ENCODE measurements around the gene ATP5F1D. TPM values are rescaled to one million over a fixed set of nuclear protein-coding genes. Genes with fewer than 3 reads are reported as not detected.
A peak's percentile ranks its signal among the peaks of the same experiment; 100 is the strongest.

The ATP5F1D gene
- total and polyA plus RNA-seq, 2 of the 13 experiments (the other 11 are each of a cell fraction or from before 2014, with no cell fraction given), result 39.4 to 78.7 TPM

DNA sequence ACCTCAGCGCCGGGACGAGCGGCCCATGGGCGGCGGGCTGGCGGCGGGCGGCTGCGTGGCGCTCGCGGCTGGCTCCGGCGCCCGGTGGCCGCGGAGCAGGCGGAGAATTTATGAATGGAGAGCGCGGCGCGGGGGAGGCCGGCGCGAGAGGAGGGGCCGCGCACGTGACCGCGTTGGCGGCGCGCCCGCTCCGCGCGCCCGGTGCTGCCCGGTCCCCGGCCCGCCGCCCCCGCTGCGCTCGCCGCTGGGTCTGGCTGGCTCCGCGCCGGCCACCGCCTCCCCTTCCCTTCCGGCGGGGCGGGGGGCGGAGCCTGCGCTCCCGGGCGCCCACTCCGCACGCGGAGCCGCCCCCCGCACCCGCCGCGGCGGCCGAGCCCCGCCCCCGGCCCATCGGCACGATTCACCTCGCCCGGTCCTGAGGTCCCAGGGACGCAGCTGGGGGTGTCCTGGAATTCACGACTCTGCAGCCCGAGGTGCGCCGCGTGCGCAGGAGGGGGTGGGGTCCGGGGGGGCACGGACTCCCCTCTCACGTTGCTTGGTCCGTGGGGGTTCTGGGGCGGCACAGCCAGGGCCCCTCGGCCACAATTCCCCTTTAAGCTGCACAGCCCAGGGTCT, 3.7 kb upstream of the ATP5F1D start, which contains the start of gene CBARP (continued):
- TF ChIP-seq, protein P1, sequence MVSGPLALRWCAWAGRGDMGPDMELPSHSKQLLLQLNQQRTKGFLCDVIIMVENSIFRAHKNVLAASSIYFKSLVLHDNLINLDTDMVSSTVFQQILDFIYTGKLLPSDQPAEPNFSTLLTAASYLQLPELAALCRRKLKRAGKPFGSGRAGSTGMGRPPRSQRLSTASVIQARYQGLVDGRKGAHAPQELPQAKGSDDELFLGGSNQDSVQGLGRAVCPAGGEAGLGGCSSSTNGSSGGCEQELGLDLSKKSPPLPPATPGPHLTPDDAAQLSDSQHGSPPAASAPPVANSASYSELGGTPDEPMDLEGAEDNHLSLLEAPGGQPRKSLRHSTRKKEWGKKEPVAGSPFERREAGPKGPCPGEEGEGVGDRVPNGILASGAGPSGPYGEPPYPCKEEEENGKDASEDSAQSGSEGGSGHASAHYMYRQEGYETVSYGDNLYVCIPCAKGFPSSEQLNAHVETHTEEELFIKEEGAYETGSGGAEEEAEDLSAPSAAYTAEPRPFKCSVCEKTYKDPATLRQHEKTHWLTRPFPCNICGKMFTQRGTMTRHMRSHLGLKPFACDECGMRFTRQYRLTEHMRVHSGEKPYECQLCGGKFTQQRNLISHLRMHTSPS (CRISPR knock-in tag; IDR thresholded peaks at IDR 0.05; ENCODE audit: low read depth), result no peak
- TF ChIP-seq, protein P2, sequence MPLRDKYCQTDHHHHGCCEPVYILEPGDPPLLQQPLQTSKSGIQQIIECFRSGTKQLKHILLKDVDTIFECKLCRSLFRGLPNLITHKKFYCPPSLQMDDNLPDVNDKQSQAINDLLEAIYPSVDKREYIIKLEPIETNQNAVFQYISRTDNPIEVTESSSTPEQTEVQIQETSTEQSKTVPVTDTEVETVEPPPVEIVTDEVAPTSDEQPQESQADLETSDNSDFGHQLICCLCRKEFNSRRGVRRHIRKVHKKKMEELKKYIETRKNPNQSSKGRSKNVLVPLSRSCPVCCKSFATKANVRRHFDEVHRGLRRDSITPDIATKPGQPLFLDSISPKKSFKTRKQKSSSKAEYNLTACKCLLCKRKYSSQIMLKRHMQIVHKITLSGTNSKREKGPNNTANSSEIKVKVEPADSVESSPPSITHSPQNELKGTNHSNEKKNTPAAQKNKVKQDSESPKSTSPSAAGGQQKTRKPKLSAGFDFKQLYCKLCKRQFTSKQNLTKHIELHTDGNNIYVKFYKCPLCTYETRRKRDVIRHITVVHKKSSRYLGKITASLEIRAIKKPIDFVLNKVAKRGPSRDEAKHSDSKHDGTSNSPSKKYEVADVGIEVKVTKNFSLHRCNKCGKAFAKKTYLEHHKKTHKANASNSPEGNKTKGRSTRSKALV (CRISPR knock-in tag; IDR thresholded peaks at IDR 0.05), result 0 out of 2 replicates have a peak, but pooled peaks have one; percentile 37
- no peak for TF ChIP-seq ZNF878 (CRISPR knock-in tag; IDR thresholded peaks at IDR 0.05)
- TF ChIP-seq, protein P3, sequence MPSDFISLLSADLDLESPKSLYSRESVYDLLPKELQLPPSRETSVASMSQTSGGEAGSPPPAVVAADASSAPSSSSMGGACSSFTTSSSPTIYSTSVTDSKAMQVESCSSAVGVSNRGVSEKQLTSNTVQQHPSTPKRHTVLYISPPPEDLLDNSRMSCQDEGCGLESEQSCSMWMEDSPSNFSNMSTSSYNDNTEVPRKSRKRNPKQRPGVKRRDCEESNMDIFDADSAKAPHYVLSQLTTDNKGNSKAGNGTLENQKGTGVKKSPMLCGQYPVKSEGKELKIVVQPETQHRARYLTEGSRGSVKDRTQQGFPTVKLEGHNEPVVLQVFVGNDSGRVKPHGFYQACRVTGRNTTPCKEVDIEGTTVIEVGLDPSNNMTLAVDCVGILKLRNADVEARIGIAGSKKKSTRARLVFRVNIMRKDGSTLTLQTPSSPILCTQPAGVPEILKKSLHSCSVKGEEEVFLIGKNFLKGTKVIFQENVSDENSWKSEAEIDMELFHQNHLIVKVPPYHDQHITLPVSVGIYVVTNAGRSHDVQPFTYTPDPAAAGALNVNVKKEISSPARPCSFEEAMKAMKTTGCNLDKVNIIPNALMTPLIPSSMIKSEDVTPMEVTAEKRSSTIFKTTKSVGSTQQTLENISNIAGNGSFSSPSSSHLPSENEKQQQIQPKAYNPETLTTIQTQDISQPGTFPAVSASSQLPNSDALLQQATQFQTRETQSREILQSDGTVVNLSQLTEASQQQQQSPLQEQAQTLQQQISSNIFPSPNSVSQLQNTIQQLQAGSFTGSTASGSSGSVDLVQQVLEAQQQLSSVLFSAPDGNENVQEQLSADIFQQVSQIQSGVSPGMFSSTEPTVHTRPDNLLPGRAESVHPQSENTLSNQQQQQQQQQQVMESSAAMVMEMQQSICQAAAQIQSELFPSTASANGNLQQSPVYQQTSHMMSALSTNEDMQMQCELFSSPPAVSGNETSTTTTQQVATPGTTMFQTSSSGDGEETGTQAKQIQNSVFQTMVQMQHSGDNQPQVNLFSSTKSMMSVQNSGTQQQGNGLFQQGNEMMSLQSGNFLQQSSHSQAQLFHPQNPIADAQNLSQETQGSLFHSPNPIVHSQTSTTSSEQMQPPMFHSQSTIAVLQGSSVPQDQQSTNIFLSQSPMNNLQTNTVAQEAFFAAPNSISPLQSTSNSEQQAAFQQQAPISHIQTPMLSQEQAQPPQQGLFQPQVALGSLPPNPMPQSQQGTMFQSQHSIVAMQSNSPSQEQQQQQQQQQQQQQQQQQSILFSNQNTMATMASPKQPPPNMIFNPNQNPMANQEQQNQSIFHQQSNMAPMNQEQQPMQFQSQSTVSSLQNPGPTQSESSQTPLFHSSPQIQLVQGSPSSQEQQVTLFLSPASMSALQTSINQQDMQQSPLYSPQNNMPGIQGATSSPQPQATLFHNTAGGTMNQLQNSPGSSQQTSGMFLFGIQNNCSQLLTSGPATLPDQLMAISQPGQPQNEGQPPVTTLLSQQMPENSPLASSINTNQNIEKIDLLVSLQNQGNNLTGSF (CRISPR knock-in tag; IDR thresholded peaks at IDR 0.05), result no peak
- TF ChIP-seq, protein P4, sequence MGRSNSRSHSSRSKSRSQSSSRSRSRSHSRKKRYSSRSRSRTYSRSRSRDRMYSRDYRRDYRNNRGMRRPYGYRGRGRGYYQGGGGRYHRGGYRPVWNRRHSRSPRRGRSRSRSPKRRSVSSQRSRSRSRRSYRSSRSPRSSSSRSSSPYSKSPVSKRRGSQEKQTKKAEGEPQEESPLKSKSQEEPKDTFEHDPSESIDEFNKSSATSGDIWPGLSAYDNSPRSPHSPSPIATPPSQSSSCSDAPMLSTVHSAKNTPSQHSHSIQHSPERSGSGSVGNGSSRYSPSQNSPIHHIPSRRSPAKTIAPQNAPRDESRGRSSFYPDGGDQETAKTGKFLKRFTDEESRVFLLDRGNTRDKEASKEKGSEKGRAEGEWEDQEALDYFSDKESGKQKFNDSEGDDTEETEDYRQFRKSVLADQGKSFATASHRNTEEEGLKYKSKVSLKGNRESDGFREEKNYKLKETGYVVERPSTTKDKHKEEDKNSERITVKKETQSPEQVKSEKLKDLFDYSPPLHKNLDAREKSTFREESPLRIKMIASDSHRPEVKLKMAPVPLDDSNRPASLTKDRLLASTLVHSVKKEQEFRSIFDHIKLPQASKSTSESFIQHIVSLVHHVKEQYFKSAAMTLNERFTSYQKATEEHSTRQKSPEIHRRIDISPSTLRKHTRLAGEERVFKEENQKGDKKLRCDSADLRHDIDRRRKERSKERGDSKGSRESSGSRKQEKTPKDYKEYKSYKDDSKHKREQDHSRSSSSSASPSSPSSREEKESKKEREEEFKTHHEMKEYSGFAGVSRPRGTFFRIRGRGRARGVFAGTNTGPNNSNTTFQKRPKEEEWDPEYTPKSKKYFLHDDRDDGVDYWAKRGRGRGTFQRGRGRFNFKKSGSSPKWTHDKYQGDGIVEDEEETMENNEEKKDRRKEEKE (IDR thresholded peaks at IDR 0.05), result no peak
- TF ChIP-seq, protein P5, sequence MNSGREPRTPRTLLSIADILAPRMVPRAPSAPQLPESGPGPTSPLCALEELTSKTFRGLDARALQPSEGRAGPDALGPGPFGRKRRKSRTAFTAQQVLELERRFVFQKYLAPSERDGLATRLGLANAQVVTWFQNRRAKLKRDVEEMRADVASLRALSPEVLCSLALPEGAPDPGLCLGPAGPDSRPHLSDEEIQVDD (CRISPR knock-in tag; IDR thresholded peaks at IDR 0.05; ENCODE audit: borderline replicate concordance), result no peak
- no peak for TF ChIP-seq ZNF383 (CRISPR knock-in tag; IDR thresholded peaks at IDR 0.05; ENCODE audit: borderline replicate concordance)
- TF ChIP-seq POGZ (CRISPR knock-in tag; IDR thresholded peaks at IDR 0.05), result no peak
- no peak for TF ChIP-seq ZFP82 (CRISPR knock-in tag; IDR thresholded peaks at IDR 0.05; ENCODE audit: borderline replicate concordance)
- no peak for TF ChIP-seq ZBTB1 (CRISPR knock-in tag; IDR thresholded peaks at IDR 0.05; ENCODE audit: borderline replicate concordance)
- TF ChIP-seq ADNP (CRISPR knock-in tag; IDR thresholded peaks at IDR 0.05), result no peak
- TF ChIP-seq PCBP2 (optimal IDR thresholded peaks at IDR 0.05; ENCODE audit: low read depth, low read length, poor library complexity, severe bottlenecking), result no peak
- TF ChIP-seq ZNF556 (CRISPR knock-in tag; IDR thresholded peaks at IDR 0.05; ENCODE audit: borderline replicate concordance), result no peak
- TF ChIP-seq, protein P6, sequence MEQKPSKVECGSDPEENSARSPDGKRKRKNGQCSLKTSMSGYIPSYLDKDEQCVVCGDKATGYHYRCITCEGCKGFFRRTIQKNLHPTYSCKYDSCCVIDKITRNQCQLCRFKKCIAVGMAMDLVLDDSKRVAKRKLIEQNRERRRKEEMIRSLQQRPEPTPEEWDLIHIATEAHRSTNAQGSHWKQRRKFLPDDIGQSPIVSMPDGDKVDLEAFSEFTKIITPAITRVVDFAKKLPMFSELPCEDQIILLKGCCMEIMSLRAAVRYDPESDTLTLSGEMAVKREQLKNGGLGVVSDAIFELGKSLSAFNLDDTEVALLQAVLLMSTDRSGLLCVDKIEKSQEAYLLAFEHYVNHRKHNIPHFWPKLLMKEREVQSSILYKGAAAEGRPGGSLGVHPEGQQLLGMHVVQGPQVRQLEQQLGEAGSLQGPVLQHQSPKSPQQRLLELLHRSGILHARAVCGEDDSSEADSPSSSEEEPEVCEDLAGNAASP (CRISPR knock-in tag; IDR thresholded peaks at IDR 0.05; ENCODE audit: borderline replicate concordance), result no peak

All from HepG2 (cell line).